HG03457 (cell line): Measurements from ENCODE around the gene PHF21A.

ENCODE experiments used
- ATAC-seq: cut with Tn5 transposase; IDR thresholded peaks from one replicate; pipeline ENCODE4 v1.9.1; 2021; ENCODE audit warnings: moderate number of reproducible peaks; ENCODE audit not compliant: unreplicated experiment

PHF21A gene

DNA sequence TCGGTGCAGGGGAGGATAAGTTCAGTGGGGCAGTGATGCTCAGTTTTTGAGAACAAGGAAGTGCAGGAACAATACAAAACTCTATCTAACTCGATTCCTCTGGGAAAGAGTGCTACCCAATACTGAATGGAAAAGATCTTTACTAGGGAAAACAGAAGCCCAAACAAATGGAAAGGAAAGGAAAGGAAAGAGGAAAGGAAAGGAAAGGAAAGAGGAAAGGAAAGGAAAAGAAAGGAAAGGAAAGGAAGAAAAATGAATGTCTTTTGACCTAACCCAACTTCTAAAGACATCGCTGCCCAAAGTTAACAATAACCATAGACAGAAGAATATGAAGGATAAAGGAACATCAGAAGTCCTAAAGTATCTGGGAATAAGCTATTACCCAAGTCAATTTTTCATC lies 41.6 kb downstream of the PHF21A start:
- no peak for ATAC-seq

- ATAC-seq = no peak
Measured at GRCh38 chr11:46075928-46076327, 45.3 kb downstream of the PHF21A start.

GRCh38 chr11:46075168-46075567 lies 46.1 kb downstream of the PHF21A start:
- no peak for ATAC-seq

GRCh38 chr11:46073632-46074031 lies 47.6 kb downstream of the PHF21A start:
- no peak for ATAC-seq

GRCh38 chr11:46072172-46072964 lies 48.9 kb downstream of the PHF21A start:
- ATAC-seq = no peak

DNA sequence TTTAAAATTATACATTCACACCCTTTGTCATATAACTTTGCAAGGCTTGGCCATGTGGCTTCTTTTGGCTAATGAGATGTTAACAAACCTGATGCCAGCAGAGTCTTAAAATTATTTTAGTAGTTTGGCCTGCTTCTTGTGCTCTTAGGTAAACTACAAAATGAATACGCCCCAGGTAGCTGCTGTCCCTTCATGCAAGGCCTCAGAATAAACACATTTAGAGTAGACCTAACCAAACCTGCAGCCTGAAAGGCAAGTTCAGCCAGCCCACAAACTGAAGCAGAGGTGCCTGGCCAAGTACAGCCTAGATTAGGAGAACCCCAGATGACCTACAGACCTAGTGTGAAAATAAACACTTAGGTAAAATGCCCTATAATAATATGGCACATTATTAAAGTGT lies 50.2 kb downstream of the PHF21A start:
- no peak for ATAC-seq

DNA sequence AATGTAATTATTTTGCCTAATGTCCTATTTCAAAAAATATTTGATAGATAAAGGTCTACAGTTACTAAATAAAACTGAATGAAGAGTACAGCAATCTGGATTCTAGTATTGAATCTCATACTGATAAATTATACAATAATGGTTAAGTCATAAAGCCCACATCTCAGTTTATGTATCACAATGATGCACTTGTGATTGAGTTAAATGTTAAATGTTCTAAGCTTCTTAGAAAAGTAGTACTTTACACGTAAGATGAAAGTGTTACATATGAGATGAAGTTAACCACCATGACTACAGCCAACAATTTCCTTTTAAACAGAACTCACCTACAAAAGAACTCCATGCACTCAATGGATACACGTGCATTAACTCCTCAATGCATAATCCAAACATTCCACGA lies 51.7 kb downstream of the PHF21A start:
- no peak for ATAC-seq

GRCh38 chr11:46066335-46066734 lies 54.9 kb downstream of the PHF21A start:
- ATAC-seq = no peak

GRCh38 chr11:46065681-46066080 lies 55.6 kb downstream of the PHF21A start:
- no peak for ATAC-seq

GRCh38 chr11:46064221-46064620 lies 57.0 kb downstream of the PHF21A start:
- ATAC-seq = no peak

DNA sequence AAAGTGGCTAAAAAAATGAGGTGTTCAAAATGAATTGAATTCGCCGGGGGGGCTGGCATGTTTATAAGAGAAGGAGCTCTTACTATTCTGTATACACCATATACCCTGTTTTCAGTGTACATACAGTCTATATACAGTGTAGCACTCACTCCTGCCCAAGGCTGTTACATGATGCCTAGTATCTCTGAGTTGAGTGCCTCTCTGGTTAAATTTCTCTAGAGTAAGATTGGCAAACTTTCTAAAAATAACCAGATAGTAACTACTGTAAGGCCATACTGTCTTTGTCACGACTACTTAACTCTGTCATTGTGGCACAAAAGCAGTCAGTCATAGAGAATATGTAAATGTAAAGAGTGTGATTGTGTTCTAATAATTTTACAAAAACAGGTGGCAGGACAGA lies 58.1 kb downstream of the PHF21A start:
- ATAC-seq = no peak

DNA sequence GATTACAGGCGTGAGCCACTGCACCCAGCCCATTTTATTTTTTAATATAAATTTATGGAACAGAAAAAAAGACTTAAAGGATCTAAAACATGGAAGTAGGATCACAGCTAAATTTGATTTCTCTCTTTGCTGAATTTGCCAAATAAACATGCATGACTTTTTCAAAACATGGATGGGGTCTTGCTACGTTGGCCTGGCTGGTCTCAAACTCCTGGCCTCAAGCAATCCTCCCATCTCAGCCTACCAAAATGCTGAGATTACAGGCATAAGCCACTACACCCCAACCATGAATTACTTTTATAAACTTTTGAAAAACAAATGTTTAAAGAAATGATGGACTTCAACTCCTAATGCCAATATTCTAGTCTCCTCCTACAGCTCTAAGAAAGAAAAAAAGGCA lies 61.2 kb downstream of the PHF21A start:
- ATAC-seq = no peak

GRCh38 chr11:46057489-46057888 lies 63.8 kb downstream of the PHF21A start:
- ATAC-seq = no peak

DNA sequence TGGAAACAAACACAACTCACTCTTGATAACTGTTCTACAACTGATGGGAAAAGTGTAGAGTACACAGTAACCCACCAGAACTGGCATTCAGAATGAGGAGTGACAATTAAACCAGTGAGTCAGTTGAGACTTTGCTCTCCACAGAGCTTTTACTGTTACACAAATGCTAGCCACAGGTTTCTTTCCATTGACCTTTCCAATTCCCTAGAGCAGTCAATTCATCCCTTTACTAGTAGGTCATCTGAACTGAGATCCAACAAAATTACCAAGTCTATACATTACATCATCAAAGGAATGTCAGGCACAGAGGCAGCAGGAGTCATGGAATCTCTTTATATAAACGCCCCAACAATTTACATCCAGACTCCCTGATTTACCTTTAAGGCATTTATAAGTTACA lies 65.9 kb downstream of the PHF21A start:
- no peak for ATAC-seq

DNA sequence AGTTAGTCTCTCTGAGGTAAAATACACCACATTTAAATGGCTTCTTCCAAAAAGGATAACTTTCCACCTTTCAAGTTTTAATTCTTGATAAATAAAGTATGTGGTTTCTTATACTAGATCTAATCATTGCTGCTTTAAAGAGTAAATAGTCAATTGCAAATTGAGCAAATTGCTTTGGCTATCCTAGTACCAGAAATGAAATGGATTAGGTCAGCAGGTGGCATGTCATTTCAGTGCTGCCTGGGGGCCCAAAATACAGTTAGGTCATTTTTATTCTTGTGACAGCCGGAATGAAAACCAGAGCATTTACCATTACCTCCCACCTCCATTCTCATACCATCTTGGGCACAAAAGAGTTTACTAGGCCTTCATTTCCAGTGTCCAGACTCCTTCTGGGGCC lies 70.2 kb downstream of the PHF21A start:
- ATAC-seq = no peak

DNA sequence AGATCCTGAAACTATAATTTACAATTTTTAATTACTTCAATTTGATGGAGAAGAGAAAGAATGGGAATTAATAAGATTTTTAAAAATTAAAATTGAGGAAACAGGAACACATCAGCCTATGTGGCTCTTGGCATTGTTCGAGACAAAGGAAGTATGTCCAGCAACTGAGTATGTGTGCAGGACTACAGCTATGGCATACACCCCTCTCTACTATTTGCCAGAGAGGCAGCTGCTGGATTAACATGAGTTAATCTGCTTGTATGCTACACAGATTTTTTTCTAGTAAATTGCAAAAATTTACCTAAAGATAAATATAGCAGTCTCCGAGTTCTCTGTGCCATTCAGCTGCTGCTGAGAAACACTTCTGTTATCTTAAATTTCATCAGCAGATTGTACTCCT lies 70.6 kb downstream of the PHF21A start:
- no peak for ATAC-seq

DNA sequence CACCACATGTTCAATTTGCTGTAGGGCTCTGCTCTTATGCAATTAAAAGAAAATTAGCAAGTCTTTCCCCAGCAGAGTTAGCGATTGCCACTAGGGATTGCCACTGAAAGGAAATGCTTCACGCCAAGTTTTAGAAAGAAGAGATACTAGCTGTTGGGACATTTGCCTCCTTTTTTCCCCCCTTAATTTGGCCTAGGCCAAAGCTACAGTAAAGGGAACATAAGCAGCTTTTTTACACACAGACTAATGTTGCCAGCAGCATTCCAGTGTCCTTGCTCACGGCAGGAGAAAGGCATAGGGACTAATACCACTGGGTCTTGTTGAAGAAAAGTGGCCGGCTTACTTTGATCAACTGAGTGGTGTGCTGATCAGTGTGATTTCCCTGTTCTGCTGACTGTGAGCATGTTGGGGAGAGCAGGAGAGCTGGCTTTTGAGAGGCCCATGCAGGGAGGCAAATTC lies 71.2 kb downstream of the PHF21A start:
- ATAC-seq = no peak

DNA sequence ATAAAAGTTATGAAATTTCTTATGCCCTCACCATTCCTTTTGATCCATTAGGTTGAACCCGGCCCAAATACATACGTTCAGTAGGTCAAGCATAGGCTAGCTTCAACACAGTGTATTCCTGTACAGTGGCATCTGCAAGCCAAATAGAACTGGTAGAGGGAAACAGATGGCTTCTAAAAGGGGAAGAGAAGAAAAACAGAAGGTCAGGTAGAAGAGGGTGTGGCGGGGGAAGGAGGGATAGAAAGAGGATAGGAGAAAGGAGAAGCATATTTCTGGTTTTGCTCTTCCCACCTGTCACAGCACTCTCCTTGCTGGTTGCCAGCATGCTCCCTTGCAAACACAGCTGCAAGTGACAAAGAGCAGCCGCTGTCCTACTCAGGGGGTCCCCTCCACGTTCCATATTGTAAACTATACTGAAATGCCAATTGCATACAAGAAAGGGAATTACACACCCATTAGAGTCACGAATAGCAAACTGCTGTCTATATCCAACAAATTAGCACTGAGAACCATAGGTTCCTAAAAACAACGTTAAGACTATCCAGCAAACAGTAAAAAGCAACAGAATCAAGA lies 71.8 kb downstream of the PHF21A start:
- no peak for ATAC-seq

- no peak for ATAC-seq
Measured at GRCh38 chr11:46048198-46048597, 73.1 kb downstream of the PHF21A start.

- no peak for ATAC-seq
Measured at GRCh38 chr11:46047520-46047919, 73.7 kb downstream of the PHF21A start.

DNA sequence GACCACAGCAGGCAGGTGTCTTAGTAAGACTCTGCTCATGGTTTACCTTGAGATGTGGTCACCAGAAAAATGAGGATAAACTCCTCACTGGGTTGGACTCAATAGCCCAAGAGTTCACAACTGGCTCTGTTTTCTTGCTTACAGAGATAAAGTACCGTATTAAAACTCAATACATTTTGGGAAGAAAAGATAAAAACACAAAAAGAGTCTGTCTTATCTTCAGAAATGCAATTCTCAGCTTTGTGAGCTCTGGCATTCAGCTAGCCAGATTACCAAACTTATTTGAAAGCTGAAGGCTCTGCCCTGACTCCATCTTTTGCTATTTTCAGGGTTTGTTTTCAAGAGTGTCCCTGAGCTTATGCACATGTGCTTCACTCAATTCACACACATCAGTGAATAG lies 75.4 kb downstream of the PHF21A start:
- ATAC-seq = no peak

- ATAC-seq = no peak
Measured at GRCh38 chr11:46044601-46045000, 76.7 kb downstream of the PHF21A start.

GRCh38 chr11:46039990-46040389 lies 81.3 kb downstream of the PHF21A start:
- ATAC-seq = no peak
